Fibroblast of the conjunctiva (primary cell): Measurements from ENCODE around the gene VPS33B.
A peak's percentile ranks its signal among the peaks of the same experiment; 100 is the strongest.

ENCODE experiments used
- DNase-seq: peaks from one replicate; pipeline ENCODE4 v3.0.0-alpha.2; 2010; ENCODE audit warnings: low read depth

Gene VPS33B

DNA sequence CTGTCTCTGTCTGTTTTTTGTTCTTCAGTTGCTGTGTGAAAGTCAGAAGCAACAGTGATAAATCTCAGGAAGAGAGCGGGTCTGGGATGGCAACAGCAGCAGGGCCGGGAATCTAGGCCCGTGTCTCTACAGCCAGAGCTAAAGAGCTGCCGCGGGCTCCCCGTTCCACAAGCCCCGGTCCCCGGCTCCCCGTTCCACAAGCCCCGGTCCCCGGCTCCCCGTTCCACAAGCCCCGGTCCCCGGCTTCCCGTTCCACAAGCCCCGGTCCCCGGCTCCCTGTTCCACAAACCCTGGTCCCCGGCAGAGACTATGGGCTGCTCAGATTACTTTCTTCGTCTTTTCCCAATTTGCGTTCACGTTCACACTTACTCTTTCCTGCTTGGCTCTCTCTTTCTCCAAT is 48.2 kb downstream of the VPS33B start:
- DNase-seq = no peak

DNA sequence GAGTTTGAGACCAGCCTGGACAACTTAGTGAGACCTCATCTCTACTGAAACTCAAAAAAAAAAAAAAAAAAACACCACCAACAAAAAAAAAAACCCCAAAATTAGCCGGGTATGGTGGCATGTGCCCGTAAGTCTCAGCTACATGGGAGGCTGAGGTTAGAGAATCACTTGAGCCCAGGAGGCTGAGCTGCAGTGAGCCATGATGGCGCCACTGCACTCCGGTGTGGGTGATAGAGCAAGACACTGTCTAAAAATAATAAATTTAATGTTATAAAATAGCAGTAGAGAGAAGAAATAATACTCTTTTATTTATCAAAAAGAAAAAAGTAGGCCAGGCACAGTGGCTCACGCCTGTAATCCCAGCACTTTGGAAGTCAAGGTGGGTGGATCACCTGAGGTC is 50.3 kb downstream of the VPS33B start:
- no peak for DNase-seq

DNA sequence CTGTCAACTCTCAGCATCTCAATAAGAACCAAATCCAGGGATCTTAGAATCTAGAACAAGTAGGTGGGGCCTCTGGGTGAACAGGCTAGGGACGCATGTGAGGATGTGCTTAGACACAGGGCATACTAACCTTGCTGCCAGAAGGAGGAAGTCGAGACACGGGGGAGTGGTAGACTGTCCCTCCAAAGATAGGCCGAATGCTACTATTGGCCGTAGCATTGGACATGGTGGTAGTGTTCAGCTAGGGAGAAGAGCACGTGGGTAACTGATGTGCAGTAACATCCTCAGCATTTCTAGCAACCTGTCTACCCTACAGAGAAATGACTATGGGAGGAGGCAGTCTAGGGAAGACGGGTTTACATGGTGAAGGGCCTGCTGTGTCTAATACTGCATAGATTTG is 52.1 kb downstream of the VPS33B start:
- DNase-seq = no peak

DNA sequence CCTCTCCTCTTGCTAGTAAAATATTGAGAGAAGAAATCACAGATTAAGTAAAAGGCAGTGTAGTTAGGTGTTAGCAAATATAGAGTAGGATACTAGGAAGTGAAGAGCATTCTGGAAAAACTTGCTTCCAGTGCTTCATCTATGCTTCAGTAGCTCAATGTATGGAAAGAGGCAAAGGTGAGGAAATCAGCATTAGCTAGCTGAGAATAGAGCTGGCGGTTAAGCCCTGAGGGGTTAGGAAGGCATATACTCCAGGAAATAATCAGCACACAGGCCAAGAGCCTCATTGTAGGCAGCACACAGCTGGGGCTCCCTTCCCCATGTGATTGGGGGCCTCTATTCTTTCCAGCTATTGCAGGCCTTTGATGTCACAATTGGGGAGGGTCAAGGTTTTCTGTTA is 54.0 kb downstream of the VPS33B start:
- no peak for DNase-seq

DNA sequence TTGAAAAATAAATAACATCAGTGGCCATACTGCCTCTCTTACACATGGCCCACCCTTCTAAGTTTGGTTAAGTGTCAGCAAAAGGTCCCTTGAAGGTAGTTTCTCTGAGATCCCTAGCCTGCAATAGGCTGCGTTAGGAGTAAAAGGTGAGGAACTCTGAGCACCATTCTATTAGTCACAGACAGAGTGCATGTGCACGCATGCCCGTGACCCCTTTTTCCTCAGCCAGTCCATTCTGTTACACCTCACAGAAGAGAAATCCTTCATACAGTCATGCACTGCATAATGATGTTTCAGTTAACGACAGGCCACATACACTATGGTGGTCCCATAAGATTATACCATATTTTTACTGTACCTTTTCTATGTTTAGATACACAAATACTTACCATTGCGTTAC is 55.2 kb downstream of the VPS33B start:
- no peak for DNase-seq

DNA sequence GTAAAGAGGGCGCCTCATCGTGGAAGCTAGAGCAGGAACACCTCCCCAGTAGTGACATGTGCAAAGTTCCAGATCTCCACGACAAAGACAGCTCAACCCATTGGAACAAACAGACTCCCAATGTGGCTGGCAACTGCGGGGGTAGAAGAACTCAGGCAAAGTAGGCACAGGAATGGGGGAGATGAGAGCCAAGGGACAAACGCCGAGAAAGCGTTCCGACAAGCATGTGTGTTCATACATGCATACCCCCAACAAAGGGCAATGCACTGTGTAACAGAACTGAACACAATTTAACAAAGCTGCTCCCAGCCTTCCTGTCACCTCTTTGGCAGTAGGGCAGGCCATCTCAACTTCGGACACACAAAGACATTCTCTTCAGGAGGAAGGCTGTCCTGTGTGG is 56.1 kb downstream of the VPS33B start:
- DNase-seq = no peak

DNA sequence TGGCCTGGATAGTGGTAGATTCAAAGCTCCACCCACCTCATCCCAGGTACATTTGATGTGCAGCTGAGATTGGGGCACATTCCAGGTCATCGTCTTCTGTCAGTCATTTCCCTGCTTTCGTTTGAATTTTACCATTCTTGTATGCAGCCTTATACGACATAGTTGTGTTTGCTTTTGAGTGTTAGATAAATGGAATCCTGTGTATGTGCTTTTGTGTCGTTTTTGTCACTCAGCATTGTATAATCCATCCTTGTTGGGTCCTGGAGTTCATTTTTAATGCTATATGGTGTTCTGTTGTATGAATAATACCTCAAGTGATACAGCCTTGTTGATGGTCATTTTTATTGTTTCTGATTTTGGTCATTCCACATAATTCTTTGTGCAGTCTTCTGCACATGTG is 60.4 kb downstream of the VPS33B start:
- no peak for DNase-seq

DNA sequence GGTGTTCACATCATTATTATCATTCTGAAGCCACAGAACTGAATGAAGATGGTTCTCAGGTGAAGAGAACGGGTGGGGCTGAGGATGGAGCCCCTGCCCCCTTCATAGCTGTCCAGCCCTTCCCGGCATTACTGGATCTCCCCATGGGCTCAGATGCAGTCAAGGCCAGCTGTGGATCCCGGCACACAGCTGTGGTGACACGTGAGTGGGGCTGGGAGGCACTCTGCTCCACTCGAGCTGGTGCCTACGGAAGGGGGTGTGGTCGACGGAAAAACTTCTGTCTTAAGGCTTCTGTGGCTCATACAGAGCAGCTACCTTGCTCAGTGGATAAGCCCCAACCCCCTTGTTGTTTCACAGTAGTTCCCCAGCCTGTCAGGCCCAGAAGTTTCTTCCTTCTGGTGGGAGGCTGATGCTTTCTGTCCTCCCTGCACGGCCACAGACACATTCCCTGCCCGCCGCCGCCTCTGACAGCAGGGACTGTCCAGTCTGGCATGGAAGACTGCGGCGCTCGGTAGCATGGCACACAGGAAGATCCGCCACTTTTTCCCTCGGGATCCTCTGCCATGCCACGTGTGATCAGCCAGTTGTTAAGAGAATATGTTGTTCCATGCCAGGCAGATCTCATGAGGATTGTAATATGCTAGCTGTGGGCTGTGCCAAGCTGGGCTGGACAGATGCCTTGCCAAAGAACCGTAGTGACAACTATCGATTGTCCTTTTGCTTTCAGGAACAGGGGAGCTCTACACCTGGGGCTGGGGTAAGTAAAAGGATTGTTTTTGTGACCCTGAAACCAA is 61.9 kb downstream of the VPS33B start:
- DNase-seq = no peak

DNA sequence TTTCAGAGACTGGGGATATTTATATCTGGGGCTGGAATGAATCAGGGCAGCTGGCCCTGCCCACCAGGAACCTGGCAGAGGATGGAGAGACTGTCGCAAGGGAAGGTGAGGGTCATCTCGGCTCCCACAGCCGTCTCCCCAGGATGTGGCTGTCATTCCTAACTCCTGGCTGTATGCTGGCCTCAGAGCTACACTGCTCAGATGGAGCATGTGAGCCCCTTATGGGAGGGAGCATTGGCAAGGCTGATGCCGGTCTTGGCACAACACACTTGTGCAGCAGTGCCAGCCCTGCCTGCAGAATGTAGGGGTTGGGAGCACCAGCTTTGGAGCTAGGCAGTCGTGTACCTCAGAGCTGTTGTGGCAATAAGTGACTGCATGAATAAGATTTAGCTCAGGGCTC is 62.5 kb downstream of the VPS33B start:
- peak; percentile 10 for DNase-seq

DNA sequence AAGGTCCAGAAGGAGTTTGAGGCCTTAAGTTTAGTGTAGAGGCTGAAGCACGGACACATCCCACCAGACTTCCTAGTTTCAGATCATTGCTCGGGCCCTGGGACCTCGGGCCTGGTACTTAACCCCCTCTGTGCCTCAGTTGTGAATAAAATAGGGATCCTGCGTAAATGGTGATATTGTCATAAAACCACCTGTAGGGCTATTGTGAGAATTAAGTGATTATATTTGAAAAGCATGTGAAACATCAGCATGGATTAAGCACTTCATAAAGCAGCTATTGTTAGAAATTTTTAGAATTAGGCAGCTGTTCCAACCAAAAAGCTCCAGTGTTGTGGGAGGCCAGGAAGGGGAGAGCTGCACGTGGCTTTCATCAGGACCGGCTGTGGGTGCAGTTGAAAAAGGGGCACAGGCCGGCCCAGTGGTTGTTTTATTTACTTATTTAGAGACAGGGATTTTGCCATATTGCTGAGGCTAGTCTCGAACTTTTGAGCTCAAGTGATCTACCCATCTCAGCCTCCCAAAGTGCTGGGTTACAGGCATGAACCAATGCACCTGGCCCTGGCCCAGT is 63.3 kb downstream of the VPS33B start:
- no peak for DNase-seq

DNA sequence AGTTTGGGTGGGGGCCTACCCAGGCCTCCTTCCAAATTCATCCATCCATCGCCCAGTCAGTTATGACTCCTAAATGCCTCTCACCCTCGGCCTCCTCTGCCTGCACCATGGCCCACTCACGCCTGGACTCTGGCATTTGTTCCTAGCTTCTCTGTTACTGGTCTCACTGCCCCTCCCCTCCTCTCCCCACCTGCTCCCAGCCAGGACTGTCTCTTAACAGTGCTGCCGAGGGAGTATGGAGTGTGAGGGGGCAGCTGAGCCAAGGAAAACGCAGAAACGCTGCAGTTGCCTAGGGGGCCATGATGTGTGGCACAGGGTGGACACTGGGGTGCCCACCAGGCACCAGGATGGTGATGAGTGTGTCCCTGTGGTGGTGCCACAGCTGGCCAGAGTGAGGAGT is 64.6 kb downstream of the VPS33B start:
- DNase-seq = no peak

DNA sequence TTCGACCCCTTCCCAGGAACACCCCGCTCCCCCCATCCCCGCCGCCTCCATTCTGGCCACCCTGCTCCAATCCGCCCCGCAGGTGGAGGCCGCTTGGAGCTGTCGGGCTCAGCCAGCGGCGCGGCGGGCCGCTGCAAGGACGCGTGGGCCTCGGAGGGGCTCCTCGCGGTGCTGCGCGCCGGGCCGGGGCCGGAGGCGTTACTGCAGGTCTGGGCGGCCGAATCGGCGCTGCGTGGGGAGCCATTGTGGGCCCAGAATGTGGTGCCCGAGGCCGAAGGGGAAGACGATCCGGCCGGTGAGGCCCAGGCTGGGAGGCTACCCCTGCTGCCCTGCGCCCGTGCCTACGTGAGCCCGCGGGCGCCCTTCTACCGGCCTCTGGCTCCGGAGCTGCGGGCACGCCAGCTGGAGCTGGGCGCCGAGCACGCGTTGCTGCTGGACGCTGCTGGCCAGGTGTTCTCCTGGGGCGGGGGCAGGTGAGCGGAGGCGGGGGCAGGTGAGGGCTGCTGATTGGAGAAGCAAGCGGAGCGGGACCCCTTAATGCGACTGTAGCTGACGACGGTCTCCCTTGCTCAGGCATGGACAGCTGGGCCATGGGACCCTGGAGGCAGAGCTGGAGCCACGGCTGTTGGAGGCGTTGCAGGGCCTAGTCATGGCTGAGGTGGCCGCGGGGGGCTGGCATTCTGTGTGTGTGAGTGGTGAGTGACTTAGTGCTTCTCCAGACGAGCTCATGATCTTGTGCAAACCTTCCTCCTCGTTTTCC is 65.2 kb downstream of the VPS33B start:
- no peak for DNase-seq

DNA sequence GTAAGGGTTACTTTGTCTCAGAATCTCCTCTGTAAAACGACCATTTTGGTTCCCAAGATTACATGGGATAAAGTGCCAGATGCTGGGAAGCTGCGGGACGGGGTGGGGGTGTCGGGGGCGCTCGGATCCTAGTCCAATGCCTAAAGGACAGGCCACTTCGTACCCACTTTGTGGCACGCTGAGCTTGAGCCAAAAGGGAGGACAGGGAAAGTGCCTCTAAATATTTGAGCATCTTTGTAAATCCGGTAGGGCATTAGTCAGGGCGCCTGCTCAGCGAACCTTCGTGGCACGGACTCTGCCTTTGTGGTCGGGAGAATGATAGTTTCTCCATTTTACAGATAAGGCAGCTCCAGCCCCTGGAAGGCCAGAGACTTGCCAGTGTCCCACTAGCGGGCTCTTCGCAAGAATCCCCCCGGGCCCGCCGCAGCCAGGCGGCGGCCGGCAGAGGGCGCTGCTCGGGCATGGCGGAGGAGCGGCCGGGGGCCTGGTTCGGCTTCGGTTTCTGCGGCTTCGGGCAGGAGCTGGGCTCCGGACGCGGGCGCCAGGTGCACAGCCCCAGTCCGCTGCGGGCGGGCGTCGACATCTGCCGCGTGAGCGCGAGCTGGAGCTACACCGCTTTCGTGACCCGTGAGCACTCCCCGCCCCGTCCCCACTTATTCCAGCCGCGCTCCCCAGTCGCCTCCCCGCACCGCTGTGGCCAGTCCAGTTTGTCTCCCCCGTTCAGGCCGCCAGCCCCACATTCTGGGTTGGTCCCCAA is 65.9 kb downstream of the VPS33B start:
- peak; percentile 48 for DNase-seq

DNA sequence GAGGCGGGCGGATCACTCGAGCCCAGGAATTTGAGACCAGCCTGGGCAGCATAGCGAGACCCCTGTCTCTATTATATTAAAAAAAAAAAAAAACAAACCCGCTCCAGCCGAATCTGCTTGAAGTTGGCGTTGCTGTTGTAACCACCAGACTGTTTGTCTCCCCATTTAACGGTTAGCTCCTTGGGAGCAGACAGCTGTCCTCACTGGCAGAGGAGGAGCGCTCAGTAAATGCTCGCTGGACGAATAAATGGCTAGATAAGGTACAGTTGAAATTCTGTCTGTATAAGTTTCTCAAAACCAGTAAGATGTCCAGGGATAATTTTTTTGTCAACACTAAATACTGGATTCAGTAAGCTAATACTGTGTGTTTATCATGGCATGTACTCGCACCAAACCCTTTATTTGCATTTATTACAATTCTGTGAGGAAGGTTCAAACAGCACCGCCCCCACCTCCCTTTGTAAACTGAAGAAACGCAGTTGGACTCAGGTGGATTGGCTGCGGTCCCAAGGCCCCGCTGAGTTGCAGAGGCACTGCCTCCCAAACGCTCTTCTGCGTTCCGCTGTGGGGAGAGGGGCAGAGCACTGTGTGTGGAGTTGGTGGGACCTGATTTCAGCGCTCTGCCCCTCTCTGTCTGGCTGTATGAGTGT is 66.6 kb downstream of the VPS33B start:
- DNase-seq = no peak

DNA sequence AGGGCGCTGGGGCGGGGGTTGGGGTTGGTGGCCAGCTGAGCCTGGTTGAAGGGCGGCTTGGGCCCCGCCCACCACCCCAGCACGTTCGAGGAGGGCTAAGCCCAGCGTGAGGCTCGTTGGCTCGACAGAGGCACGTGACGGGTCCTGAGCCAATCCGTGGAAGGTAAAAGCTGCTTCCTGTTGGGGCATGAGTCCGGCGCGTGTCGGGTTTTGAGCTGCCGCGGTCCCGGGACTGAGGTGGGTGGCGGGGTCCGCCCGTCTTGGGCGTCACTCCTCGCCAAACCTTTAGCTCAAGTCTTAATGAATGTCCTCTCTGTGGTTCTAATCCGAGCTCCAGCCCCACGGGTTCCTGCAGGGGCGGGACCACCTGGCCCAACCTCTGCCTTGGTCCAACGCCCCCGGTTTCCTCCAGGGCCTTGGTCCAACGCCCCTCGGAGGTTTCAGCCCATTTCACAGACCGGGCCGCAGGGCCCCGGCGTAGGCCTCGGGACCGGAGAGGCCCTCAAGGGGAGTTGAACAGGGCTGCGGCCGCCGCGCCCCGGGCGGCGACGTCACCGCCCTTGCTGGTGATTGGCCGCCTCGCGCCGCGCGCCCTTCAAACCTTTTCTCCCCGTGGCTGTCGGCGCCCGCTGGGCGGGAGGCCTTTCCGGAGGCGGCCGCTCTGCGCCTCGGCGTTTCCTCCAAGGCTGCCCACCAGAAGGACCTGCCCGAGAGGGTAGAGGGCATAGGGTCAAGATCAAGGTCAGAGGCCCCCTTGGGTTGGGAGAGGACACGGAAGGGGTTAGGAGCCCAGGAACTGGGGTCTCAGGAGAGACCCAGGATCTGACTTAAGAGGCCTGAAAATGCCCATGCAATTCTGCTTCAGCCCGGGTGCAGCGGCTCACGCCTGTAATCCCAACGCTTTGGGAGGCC is 67.4 kb downstream of the VPS33B start, which contains the start of gene RCCD1:
TSS of gene RCCD1 (plus strand) at position 173 of the 912 bp plus-strand sequence. CDS start 1,851 bp downstream, outside the sequence.
- peak; percentile 93 for DNase-seq

DNA sequence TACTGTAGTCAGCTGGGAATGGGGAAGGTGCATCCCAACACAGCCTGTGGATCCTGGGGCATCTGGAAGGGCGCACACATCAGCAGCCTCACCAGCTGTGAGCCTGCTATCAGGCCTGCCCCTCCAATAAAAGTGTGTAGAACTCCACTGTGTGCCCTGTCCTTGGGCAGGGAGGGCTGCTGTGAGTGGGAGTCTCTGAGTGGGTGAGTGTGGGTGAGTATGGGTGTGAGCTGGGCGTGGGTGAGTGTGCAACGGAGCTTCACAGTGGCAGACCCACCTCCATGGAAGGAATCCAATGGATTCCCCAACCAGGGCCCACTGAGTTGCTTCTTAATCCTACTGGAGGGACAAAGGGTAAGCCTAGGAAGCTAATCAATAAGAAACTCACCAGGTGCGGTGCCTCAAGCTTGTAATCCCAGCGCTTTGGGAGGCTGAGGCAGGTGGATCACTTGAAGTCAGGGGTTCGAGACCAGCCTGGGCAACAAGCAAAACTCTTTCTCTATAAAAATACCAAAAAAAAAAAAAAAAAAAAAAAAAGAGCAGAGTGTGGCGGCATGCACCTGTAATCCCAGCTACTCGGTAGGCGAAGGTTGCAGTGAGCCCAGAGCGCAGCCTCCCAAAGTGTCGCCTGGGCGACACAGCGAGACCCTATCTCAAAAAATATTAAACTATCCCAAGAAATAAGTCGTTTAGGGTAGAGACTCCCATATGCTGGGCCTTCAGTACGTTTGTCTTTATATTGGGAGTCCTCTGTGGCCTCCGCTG is 68.3 kb downstream of the VPS33B start:
- no peak for DNase-seq

DNA sequence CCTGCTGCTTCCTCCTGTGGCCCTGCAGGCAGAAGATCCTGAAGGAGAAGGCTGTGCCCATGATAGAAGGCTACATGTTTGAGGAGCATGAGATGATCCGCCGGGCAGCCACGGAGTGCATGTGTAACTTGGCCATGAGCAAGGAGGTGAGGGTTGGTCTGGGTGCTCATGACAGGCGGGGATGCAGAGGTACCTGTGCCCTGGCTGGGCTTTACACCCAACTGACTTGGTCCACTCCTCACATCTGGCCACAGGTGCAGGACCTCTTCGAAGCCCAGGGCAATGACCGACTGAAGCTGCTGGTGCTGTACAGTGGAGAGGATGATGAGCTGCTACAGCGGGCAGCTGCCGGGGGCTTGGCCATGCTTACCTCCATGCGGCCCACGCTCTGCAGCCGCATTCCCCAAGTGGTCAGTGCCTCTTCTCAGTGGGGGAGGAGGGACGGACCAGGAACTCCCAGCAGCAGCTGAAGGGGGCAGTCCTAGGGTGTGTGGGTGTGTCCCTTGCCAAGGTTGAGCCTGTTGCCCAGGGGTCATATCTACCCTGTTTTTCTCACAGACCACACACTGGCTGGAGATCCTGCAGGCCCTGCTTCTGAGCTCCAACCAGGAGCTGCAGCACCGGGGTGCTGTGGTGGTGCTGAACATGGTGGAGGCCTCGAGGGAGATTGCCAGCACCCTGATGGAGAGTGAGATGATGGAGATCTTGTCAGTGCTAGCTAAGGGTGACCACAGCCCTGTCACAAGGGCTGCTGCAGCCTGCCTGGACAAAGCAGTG is 69.3 kb downstream of the VPS33B start:
- no peak for DNase-seq

DNA sequence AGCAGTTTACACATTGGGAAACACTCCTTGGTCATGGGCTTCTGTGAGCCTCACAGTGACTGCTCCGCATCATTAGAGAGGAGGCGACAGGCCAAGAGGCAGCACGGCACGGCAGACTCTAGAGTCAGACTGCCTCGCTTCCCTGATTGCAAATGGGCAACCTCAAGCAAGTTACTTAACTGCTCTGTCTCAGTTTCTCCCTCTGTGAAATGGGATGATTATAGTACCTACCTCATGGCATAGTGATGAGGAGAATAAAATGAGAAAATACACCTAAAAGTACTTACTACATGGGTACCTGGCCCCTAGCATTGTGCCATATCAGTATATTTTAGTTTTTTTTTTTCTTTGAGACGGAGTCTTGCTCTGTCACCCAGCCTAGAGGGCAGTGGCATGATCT is 71.7 kb downstream of the VPS33B start:
- no peak for DNase-seq

DNA sequence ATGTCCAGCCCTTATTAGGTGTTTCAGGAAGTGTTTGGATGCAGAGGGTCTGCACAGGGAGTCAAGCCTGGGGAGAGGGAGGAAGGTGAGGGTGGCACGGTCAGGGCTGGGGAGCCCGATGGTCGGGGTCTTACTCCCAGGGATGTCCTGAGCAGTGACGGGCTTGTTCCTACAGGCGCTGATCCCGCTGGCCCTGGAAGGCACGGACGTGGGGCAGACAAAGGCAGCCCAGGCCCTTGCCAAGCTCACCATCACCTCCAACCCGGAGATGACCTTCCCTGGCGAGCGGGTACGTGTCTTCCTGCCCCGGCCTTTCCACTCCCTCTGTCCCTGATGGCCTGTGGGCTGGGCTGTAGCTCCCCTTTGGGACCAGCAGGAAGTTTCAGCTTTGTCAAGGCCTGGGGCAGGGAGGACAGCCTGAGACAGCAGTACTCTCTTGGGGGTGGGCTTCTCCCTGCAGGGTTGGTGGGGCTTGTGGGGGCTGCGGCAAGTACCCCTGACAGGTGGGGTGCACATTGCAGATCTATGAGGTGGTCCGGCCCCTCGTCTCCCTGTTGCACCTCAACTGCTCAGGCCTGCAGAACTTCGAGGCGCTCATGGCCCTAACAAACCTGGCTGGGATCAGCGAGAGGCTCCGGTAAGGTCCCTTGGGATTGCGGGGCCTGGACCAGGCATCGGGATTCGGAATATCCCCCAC is 72.3 kb downstream of the VPS33B start:
- no peak for DNase-seq
